Nephron progenitor cell (in vitro differentiated cells): Measurements from ENCODE around the gene WWOX.
"Not testable (repeated sequence)": the region's sequence is repeated elsewhere in the genome, so short reads cannot be mapped to it uniquely, and the experiment has no call there.

Experiments
- DNase-seq: peaks from one replicate; pipeline ENCODE4 v3.0.0; 2021
- H3K27ac Mint-ChIP-seq: 2 replicates; pipeline ENCODE4 v1.8.0; 2021; ENCODE audit warnings: mild to moderate bottlenecking, moderate library complexity, mixed read lengths
- H3K27me3 Mint-ChIP-seq: 2 replicates; pipeline ENCODE4 v1.8.0; 2021; ENCODE audit warnings: mild to moderate bottlenecking, low read depth, mixed read lengths; ENCODE audit not compliant: poor library complexity
- H3K36me3 Mint-ChIP-seq: 2 replicates; pipeline ENCODE4 v1.8.0; 2021; ENCODE audit warnings: low read depth, mixed read lengths
- H3K4me1 Mint-ChIP-seq: 2 replicates; pipeline ENCODE4 v1.8.0; 2021; ENCODE audit warnings: mixed read lengths
- H3K4me3 Mint-ChIP-seq: 2 replicates; pipeline ENCODE4 v1.8.0; 2021; ENCODE audit warnings: mild to moderate bottlenecking, moderate library complexity, mixed read lengths
- H3K9me3 Mint-ChIP-seq: 2 replicates; pipeline ENCODE4 v1.8.0; 2021; ENCODE audit warnings: mild to moderate bottlenecking, moderate library complexity, mixed read lengths
- TF ChIP-seq, protein P1 (sequence below): fragments of 200-600 bp; sonication (generic); IDR thresholded peaks from 2 replicates; pipeline ENCODE4 v1.5.0; 2021; ENCODE audit warnings: antibody characterized with exemption

Gene WWOX

DNA sequence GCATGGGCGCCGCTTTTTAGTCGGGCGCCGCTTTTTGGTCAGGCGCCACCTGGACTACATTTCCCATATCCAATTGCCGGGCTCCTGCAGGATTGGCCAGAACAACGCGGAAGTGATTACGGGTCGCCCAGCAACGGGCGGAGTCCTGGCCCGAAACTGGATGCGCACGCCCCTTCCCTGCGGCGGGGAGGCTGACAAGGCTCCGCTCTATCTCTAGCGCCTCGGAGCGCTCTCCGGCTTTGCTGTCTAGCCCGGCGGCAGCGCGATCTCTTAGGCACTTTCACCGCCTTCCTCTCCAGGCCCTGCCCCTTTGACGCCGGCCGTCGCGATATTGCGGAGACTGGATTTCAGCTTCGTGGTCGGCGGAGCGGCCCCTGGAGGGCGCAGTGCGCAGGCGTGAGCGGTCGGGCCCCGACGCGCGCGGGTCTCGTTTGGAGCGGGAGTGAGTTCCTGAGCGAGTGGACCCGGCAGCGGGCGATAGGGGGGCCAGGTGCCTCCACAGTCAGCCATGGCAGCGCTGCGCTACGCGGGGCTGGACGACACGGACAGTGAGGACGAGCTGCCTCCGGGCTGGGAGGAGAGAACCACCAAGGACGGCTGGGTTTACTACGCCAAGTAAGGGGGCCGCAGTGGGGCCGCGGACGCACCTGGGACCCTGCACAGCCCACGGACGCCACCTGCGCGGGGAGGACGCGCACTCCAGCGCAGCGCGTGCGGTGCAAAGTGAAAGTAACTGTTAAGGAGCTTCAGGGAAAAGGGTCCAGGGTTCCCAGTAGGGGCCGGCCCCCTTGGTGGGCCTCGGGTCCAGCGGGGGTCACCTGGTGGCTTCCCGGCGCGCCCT, at the start of gene WWOX:
TSS of gene WWOX (plus strand) at position 384 of the 841 bp plus-strand sequence.
- H3K9me3 Mint-ChIP-seq: peaks cover 9% of the 10 kb centered on the region
- H3K4me3 Mint-ChIP-seq: peak within 1 kb of the TSS; percentile 89
- peaks cover 6% of the 10 kb centered on the region for H3K36me3 Mint-ChIP-seq
- DNase-seq: peak; percentile 93
- TF ChIP-seq, protein P1, sequence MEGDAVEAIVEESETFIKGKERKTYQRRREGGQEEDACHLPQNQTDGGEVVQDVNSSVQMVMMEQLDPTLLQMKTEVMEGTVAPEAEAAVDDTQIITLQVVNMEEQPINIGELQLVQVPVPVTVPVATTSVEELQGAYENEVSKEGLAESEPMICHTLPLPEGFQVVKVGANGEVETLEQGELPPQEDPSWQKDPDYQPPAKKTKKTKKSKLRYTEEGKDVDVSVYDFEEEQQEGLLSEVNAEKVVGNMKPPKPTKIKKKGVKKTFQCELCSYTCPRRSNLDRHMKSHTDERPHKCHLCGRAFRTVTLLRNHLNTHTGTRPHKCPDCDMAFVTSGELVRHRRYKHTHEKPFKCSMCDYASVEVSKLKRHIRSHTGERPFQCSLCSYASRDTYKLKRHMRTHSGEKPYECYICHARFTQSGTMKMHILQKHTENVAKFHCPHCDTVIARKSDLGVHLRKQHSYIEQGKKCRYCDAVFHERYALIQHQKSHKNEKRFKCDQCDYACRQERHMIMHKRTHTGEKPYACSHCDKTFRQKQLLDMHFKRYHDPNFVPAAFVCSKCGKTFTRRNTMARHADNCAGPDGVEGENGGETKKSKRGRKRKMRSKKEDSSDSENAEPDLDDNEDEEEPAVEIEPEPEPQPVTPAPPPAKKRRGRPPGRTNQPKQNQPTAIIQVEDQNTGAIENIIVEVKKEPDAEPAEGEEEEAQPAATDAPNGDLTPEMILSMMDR: no peak
- peaks cover 44% of the 10 kb centered on the region for H3K4me1 Mint-ChIP-seq
- H3K27me3 Mint-ChIP-seq: peaks cover 4% of the 10 kb centered on the region
- peak within 1 kb of the TSS; percentile 64 for H3K27ac Mint-ChIP-seq

DNA sequence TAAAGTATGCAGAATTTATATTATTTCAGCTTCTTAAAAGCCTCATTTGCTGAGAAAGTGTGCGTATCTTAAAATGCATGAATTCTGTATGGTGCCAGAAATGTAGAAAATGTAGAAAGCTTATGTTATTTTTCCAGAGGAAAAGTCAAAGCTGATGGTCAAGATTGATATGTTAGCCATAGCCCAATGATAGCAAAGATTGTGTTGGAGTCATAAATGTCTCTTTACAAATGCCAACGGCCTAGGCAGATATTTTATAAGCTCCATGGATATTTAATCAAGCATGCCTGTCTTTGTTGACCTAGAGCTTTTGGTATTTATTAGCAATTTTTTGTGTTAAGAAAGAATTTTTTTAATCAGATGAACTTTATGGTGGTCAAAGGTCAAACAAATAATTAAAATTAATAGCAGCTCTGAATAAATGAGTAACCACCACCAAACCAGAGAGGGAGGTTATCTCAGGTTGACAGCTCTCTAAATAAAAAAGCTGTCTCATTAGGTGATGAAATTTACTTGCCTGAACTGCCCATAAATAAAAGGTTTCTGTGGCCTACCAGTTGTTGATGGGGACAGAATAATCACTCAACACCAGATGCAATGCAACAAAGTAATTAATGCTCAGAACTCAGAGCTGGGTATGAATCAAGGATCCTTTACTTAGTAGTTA, 48.6 kb upstream of the WWOX start:
- no peaks in the 10 kb centered on the region for H3K9me3 Mint-ChIP-seq
- TF ChIP-seq, protein P1: no peak
- no peak overlapping the region for H3K27ac Mint-ChIP-seq
- H3K36me3 Mint-ChIP-seq: no peaks in the 10 kb centered on the region
- no peak overlapping the region for H3K4me3 Mint-ChIP-seq
- no peak for DNase-seq
- peaks cover 48% of the 10 kb centered on the region for H3K27me3 Mint-ChIP-seq
- H3K4me1 Mint-ChIP-seq: no peaks in the 10 kb centered on the region

DNA sequence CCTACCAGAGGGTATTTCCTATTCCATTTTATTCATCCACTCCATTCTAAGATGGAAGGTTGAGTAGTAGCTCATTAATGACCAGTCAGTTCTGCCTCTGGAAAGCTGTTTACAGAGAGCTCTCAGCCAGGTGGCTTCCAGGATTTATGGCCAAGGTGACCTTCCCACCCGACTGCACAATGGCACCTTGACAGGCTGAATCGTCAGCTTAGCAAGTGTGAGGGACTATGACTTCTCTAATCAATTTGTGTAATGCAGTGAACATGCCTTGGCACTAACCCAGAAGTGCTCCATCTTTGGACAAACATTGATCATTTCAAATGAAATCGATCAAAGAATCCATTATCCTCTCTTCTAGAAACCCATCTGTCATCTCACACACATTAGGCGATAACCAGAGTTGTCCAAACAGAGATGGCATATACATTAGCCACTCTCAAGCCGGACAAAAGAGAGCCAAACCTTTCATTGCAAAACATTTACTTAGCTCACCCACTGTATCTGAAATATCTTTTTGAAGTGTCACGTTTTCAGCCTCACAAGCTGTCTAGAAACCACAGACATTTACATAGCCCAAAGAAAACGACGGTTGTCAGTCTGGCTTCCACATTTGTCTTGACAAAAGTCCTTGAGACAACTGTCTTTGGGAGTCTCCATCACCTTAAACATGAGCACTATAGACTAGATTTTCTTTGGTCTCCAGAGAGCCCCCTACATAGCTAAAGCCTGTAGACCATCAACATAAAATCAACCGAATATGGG, 41.5 kb upstream of the WWOX start:
- Mint-ChIP-seq H3K9me3 (no peaks in the 10 kb centered on the region), H3K27me3 (peaks cover 29% of the 10 kb centered on the region), H3K36me3 (no peaks in the 10 kb centered on the region), H3K4me1 (no peaks in the 10 kb centered on the region), H3K4me3 (no peak overlapping the region), H3K27ac (no peak overlapping the region)
- TF ChIP-seq, protein P1: no peak
- DNase-seq: no peak

DNA sequence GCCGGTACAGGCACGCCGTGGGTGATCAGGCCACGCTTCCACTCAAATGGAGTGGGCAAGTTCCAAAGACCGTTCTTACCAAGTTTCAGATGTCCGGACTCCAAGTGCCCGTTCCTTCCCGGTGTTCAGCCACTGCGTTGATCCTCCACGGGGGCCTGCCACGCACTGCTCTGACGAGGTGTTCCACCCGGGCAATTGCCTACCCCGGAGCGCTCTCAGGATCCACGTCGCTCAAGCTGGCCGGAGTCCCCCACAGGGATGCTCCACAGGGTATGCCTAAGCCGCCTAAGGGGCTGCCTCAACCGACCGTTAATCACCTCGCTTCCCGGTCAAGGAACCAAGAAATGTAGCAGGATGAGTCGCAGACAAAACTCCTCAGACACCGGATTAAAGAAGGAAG, 39.6 kb upstream of the WWOX start:
- not testable (repeated sequence) for DNase-seq, H3K4me3 Mint-ChIP-seq, H3K9me3 Mint-ChIP-seq, H3K27ac Mint-ChIP-seq, H3K4me1 Mint-ChIP-seq, H3K36me3 Mint-ChIP-seq
- peaks cover 29% of the 10 kb centered on the region for H3K27me3 Mint-ChIP-seq

DNA sequence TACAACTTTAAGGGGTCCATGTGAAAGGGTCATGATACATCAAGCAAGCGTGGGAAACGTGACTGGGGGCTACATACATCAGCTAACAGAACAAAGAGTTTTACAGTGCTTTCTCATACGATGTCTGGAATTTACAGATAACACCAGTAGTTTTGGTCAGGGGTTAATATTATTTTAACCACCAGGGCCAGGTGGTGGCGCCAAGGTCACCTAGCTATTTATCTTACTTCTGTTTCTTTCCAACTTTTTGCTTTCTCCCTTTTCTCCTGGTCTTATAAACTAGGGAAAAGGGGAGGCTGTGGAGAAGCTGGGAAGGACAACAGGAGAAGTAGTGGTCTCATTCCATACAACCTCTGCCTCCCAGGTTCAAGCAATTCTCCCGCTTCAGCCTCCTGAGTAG, 39.2 kb upstream of the WWOX start:
- no peak overlapping the region for H3K4me3 Mint-ChIP-seq
- DNase-seq: no peak
- TF ChIP-seq, protein P1: no peak
- H3K9me3 Mint-ChIP-seq: no peaks in the 10 kb centered on the region
- H3K36me3 Mint-ChIP-seq: no peaks in the 10 kb centered on the region
- H3K4me1 Mint-ChIP-seq: no peaks in the 10 kb centered on the region
- no peak overlapping the region for H3K27ac Mint-ChIP-seq
- peaks cover 28% of the 10 kb centered on the region for H3K27me3 Mint-ChIP-seq

DNA sequence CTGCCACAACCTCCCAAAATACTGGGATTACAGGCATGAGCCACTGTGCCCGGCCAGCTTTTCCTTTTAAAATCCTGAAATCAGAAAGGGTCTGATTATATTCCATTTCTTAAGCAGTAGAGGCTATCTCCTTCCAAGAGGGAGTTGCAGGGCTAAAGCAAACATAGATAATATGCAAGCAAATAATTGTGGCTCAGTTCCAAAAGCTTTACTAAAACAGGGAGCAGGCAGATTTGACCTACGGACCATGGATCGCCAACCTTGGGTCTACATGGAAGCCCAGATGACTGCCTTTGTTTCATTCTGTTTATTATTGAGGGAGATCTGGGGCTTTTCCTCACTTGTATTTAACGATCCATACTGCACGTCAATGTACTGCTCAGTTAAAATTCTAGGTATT, 38.6 kb upstream of the WWOX start:
- TF ChIP-seq, protein P1: no peak
- Mint-ChIP-seq H3K4me1 (no peaks in the 10 kb centered on the region), H3K9me3 (no peaks in the 10 kb centered on the region), H3K4me3 (no peak overlapping the region), H3K27ac (no peak overlapping the region), H3K27me3 (peaks cover 31% of the 10 kb centered on the region), H3K36me3 (no peaks in the 10 kb centered on the region)
- DNase-seq: no peak
